WTC11 (cell line): Measurements from ENCODE around the gene NMT2. TPM values are rescaled to one million over a fixed set of nuclear protein-coding genes. Genes with fewer than 3 reads are reported as not detected.

ENCODE experiments used
- ATAC-seq: fragments of 200-7000 bp; cut with Tn5 transposase; 2 replicates; pipeline ENCODE4 v1.10.0; 2021; ENCODE audit warnings: mild to moderate bottlenecking, moderate library complexity
- CTCF ChIA-PET: fragments of 300-600 bp; sonication (Branson Sonifier 250); formaldehyde crosslinking; loops from one replicate; lab custom pipeline; 2021; ENCODE audit warnings: antibody characterized with exemption; lab: Charles Lee
- POLR2A ChIA-PET: fragments of 350-600 bp; sonication (Branson Sonifier 250); formaldehyde crosslinking; loops from one replicate; lab custom pipeline; 2021; ENCODE audit warnings: antibody characterized with exemption; lab: Charles Lee
- DNase-seq: peaks from one replicate; pipeline ENCODE4 v3.0.0; 2021; ENCODE audit warnings: low spot score
- H3K27ac Mint-ChIP-seq: 2 replicates; pipeline ENCODE4 v1.8.0; 2021; ENCODE audit warnings: mixed read lengths
- H3K27me3 Mint-ChIP-seq: 2 replicates; pipeline ENCODE4 v1.8.0; 2021; ENCODE audit warnings: low read depth, mild to moderate bottlenecking, moderate library complexity, mixed read lengths
- H3K36me3 Mint-ChIP-seq: 2 replicates; pipeline ENCODE4 v1.8.0; 2021; ENCODE audit warnings: mixed read lengths
- H3K4me1 Mint-ChIP-seq: 2 replicates; pipeline ENCODE4 v1.8.0; 2022; ENCODE audit warnings: mixed read lengths
- H3K4me3 Mint-ChIP-seq: 2 replicates; pipeline ENCODE4 v1.8.0; 2021; ENCODE audit warnings: mild to moderate bottlenecking, moderate library complexity, mixed read lengths
- H3K9me3 Mint-ChIP-seq: 2 replicates; pipeline ENCODE4 v1.8.0; 2021; ENCODE audit warnings: mixed read lengths
- CTCF ChIP-seq: fragments of 200-600 bp; IDR thresholded peaks from 2 replicates; pipeline ENCODE4 v1.8.0; 2022; ENCODE audit warnings: antibody characterized with exemption
- E2F1 ChIP-seq: sonication (generic); formaldehyde crosslinking; IDR thresholded peaks from 2 replicates; pipeline ENCODE4 v1.8.0; 2022; ENCODE audit warnings: mild to moderate bottlenecking, missing genetic modification reagents
- ELF4 ChIP-seq: sonication (generic); formaldehyde crosslinking; IDR thresholded peaks from 2 replicates; pipeline ENCODE4 v1.8.1; 2022; ENCODE audit warnings: low read depth, mild to moderate bottlenecking, moderate library complexity, missing genetic modification reagents
- EMX1 ChIP-seq: fragments of 250-450 bp; sonication (Bioruptor Pico); IDR thresholded peaks from 2 replicates; pipeline ENCODE4 v1.8.0; 2021; ENCODE audit warnings: mild to moderate bottlenecking
- ERG ChIP-seq: fragments of 250-450 bp; sonication (Bioruptor Pico); IDR thresholded peaks from 2 replicates; pipeline ENCODE4 v1.8.0; 2021; ENCODE audit warnings: mild to moderate bottlenecking
- FOXP4 ChIP-seq: sonication (generic); formaldehyde crosslinking; IDR thresholded peaks from 2 replicates; pipeline ENCODE4 v1.8.0; 2022; ENCODE audit warnings: mild to moderate bottlenecking, missing genetic modification reagents
- GRHL2 ChIP-seq: fragments of 250-450 bp; sonication (Bioruptor Pico); IDR thresholded peaks from 2 replicates; pipeline ENCODE4 v1.8.0; 2022; ENCODE audit warnings: mild to moderate bottlenecking, moderate library complexity; ENCODE audit not compliant: insufficient replicate concordance, severe bottlenecking
- GTF2I ChIP-seq: fragments of 250-450 bp; sonication (Bioruptor Pico); conservative IDR thresholded peaks from 2 replicates; pipeline ENCODE4 v1.4.0; 2021; ENCODE audit warnings: mild to moderate bottlenecking
- IRF1 ChIP-seq: sonication (generic); formaldehyde crosslinking; IDR thresholded peaks from 2 replicates; pipeline ENCODE4 v1.8.0; 2023; ENCODE audit warnings: missing genetic modification reagents
- IRF2 ChIP-seq: sonication (generic); formaldehyde crosslinking; IDR thresholded peaks from 2 replicates; pipeline ENCODE4 v1.8.0; 2022; ENCODE audit warnings: low read depth, missing genetic modification reagents, borderline replicate concordance
- OVOL2 ChIP-seq: fragments of 250-450 bp; sonication (Bioruptor Pico); IDR thresholded peaks from 2 replicates; pipeline ENCODE4 v1.9.0; 2021; ENCODE audit warnings: mild to moderate bottlenecking, borderline replicate concordance
- PRRX2 ChIP-seq: fragments of 250-450 bp; sonication (Bioruptor Pico); IDR thresholded peaks from 2 replicates; pipeline ENCODE4 v1.8.0; 2021; ENCODE audit warnings: mild to moderate bottlenecking
- RORB ChIP-seq: fragments of 250-450 bp; sonication (Bioruptor Pico); IDR thresholded peaks from 2 replicates; pipeline ENCODE4 v1.9.0; 2021; ENCODE audit warnings: mild to moderate bottlenecking
- SMAD4 ChIP-seq: sonication (generic); formaldehyde crosslinking; IDR thresholded peaks from 2 replicates; pipeline ENCODE4 v1.8.0; 2022; ENCODE audit warnings: mild to moderate bottlenecking, missing genetic modification reagents
- SOX15 ChIP-seq: fragments of 250-450 bp; sonication (Bioruptor Pico); IDR thresholded peaks from 2 replicates; pipeline ENCODE4 v1.9.0; 2021; ENCODE audit warnings: mild to moderate bottlenecking
- USF2 ChIP-seq: sonication (generic); formaldehyde crosslinking; IDR thresholded peaks from 2 replicates; pipeline ENCODE4 v1.8.1; 2023; ENCODE audit warnings: mild to moderate bottlenecking, missing genetic modification reagents, moderate library complexity
- ZBTB43 ChIP-seq: sonication (generic); formaldehyde crosslinking; IDR thresholded peaks from 2 replicates; pipeline ENCODE4 v1.8.1; 2023; ENCODE audit warnings: mild to moderate bottlenecking, missing genetic modification reagents
- ZNF232 ChIP-seq: sonication (generic); formaldehyde crosslinking; IDR thresholded peaks from 2 replicates; pipeline ENCODE4 v1.8.0; 2022; ENCODE audit warnings: mild to moderate bottlenecking, missing genetic modification reagents
- ZNF263 ChIP-seq: sonication (generic); formaldehyde crosslinking; IDR thresholded peaks from 2 replicates; pipeline ENCODE4 v1.8.1; 2022; ENCODE audit warnings: low read depth, mild to moderate bottlenecking, moderate library complexity, missing genetic modification reagents
- ZNF512 ChIP-seq: sonication (generic); formaldehyde crosslinking; IDR thresholded peaks from 2 replicates; pipeline ENCODE4 v1.8.1; 2022; ENCODE audit warnings: missing genetic modification reagents, borderline replicate concordance
- ZNF671 ChIP-seq: fragments of 250-450 bp; sonication (Bioruptor Pico); IDR thresholded peaks from 2 replicates; pipeline ENCODE4 v1.8.0; 2021; ENCODE audit warnings: mild to moderate bottlenecking
- total RNA-seq: library from RNA; stranded (reverse); gene quantifications from 3 replicates; pipeline ENCODE4 v1.2.3, GENCODE V29; 2021

NMT2 gene
- total RNA-seq, 1 experiment from 2014 or later, result 11.7 TPM

GRCh38 chr10:15106352-15107013 lies 62.0 kb downstream of the NMT2 start:
- ChIA-PET CTCF (interaction anchor here (0.5 to 2.0 kb wide), 7 partner anchors 9 to 406 kb away, joined by 3 to 12 read pairs (median 4); partner anchors contain the start of genes DCLRE1C, NMT2 and RPP38), POLR2A (interaction anchor here (0.6 to 1.0 kb wide), 2 partner anchors 9 to 218 kb away, joined by 3 to 6 read pairs; partner anchors contain the start of gene RPP38)
- DNase-seq (peak; percentile 85), ATAC-seq (peak; percentile 100)
- Mint-ChIP-seq H3K9me3 (no peaks in the 10 kb centered on the region), H3K27ac (no peak overlapping the region), H3K4me3 (no peak overlapping the region), H3K27me3 (no peaks in the 10 kb centered on the region), H3K36me3 (peaks cover 51% of the 10 kb centered on the region), H3K4me1 (no peaks in the 10 kb centered on the region)
- TF ChIP-seq FOXP4 (CRISPR knock-in tag) (no peak), CTCF (peak; percentile 83)

- DNase-seq, result no peak
- H3K27ac Mint-ChIP-seq, result no peak overlapping the region
- H3K4me1 Mint-ChIP-seq, result peaks cover 5% of the 10 kb centered on the region
- TF ChIP-seq FOXP4 (CRISPR knock-in tag) (no peak), ZNF671 (CRISPR knock-in tag) (no peak), IRF1 (CRISPR knock-in tag) (no peak), E2F1 (CRISPR knock-in tag) (no peak), IRF2 (CRISPR knock-in tag) (no peak), USF2 (CRISPR knock-in tag) (no peak), OVOL2 (CRISPR knock-in tag) (no peak), ZNF263 (CRISPR knock-in tag) (no peak), EMX1 (CRISPR knock-in tag) (no peak), SMAD4 (no peak), RORB (CRISPR knock-in tag) (no peak), GRHL2 (CRISPR knock-in tag) (no peak), GTF2I (CRISPR knock-in tag) (no peak), ERG (CRISPR knock-in tag) (no peak), ZNF512 (CRISPR knock-in tag) (no peak), ZNF232 (CRISPR knock-in tag) (no peak), ELF4 (CRISPR knock-in tag) (no peak), PRRX2 (CRISPR knock-in tag) (no peak), ZBTB43 (CRISPR knock-in tag) (no peak), SOX15 (CRISPR knock-in tag) (no peak)
- TF ChIP-seq, all 79 proteins: peak for 0
- Mint-ChIP-seq H3K36me3 (peaks cover 44% of the 10 kb centered on the region), H3K27me3 (no peaks in the 10 kb centered on the region), H3K9me3 (no peaks in the 10 kb centered on the region), H3K4me3 (no peak overlapping the region)
- ChIA-PET POLR2A (no interaction called here), CTCF (interaction anchor here (0.9 kb wide), 1 partner anchor 112 kb away, joined by 3 read pairs; no protein-coding TSS in a partner anchor)
- no peak for ATAC-seq
Measured at GRCh38 chr10:15103513-15103912, 65.0 kb downstream of the NMT2 start.
